Measurements from ENCODE around the gene ZNF813. TPM values are rescaled to one million over a fixed set of nuclear protein-coding genes. Genes with fewer than 3 reads are reported as not detected.
"Not testable (repeated sequence)": the region's sequence is repeated elsewhere in the genome, so short reads cannot be mapped to it uniquely, and the experiment has no call there.

Gene ZNF813
- total RNA-seq, 1 experiment from 2014 or later, result not detected

GRCh38 chr19:53492153-53492552 is 24.6 kb downstream of the ZNF813 start:
- Histone ChIP-seq H3K9ac (ENCODE audit: low read length) (no peak overlapping the region), H3K36me3 (ENCODE audit: control insufficient read depth in 1 of 2, insufficient read depth in 2 of 2, low read length in 2 of 2) (no peaks in the 10 kb centered on the region), H3K9me3 (ENCODE audit: control insufficient read depth in 1 of 2, insufficient read depth in 1 of 2, low read depth in 1 of 2, low read length in 2 of 2) (peaks cover 0 to 11% of the 10 kb centered on the region in 2 experiments; a peak in 2 of 4 replicates), H3K9me2 (ENCODE audit: insufficient read depth) (no peaks in the 10 kb centered on the region), H3K79me2 (ENCODE audit: insufficient read depth, low read length) (no peaks in the 10 kb centered on the region), H3K27me3 (ENCODE audit: insufficient read depth, low read length) (no peaks in the 10 kb centered on the region), H3K4me2 (ENCODE audit: low read length) (no peak overlapping the region), H2AFZ (ENCODE audit: low read depth, low read length, poor library complexity, severe bottlenecking) (no peak overlapping the region), H3K27ac (ENCODE audit: low read depth, low read length) (no peak overlapping the region), H4K20me1 (ENCODE audit: insufficient read depth) (no peaks in the 10 kb centered on the region), H3K4me3 (replicated peaks in 1 of 2; ENCODE audit: low read depth in 1 of 2, low read length in 2 of 2) (no peak overlapping the region), H3K4me1 (ENCODE audit: control insufficient read depth in 1 of 2, insufficient read depth in 2 of 2, low read length in 2 of 2) (no peaks in the 10 kb centered on the region)
- DNase-seq (ENCODE audit: low read depth, low spot score) (no peak), ATAC-seq (no peak)
- POLR2A ChIA-PET, result no interaction called here
- RAD21 ChIA-PET (ENCODE audit: low non-redundant PET in 1 of 2, low total read pairs in 2 of 2, uncharacterized antibody in 2 of 2, unreplicated experiment in 2 of 2), result no interaction called here
- no TSS peak for BruUV-seq (replicated peaks)
- CTCF ChIA-PET, result no interaction called here
- TF ChIP-seq REST (IDR thresholded peaks at IDR 0.05; ENCODE audit: low read depth) (no peak), EGR1 (IDR thresholded peaks at IDR 0.05; ENCODE audit: low read depth) (no peak), POLR2A (IDR thresholded peaks at IDR 0.05; ENCODE audit: borderline replicate concordance, extremely low read depth, insufficient read depth, insufficient read length) (no peak), CEBPB (IDR thresholded peaks at IDR 0.05; ENCODE audit: low read depth) (no peak), YY1 (IDR thresholded peaks at IDR 0.05; ENCODE audit: extremely low read depth, insufficient replicate concordance, low read depth, low read length) (no peak), CBX3 (IDR thresholded peaks at IDR 0.05; ENCODE audit: low read depth) (no peak), ZBTB33 (IDR thresholded peaks at IDR 0.05; ENCODE audit: extremely low read depth, insufficient replicate concordance, low read length) (no peak), POLR2AphosphoS5 (IDR thresholded peaks at IDR 0.05; ENCODE audit: low read depth, low read length) (no peak), TCF7L2 (IDR thresholded peaks at IDR 0.05; ENCODE audit: borderline replicate concordance, extremely low read depth, insufficient read depth, insufficient read length) (no peak), SIN3A (IDR thresholded peaks at IDR 0.05; ENCODE audit: low read depth) (no peak), ELF1 (IDR thresholded peaks at IDR 0.05; ENCODE audit: borderline replicate concordance, low read depth) (no peak), SRF (IDR thresholded peaks at IDR 0.05; ENCODE audit: low read depth) (no peak)
- intact Hi-C loops (cut with micrococcal nuclease), result no loop called here

GRCh38 chr19:53497311-53498023 is 29.9 kb downstream of the ZNF813 start:
- BruUV-seq (replicated peaks); DNase-seq (ENCODE audit: low read depth, low spot score); ATAC-seq; CTCF ChIA-PET; H3K27me3 ChIP-seq (ENCODE audit: insufficient read depth, low read length); RAD21 ChIA-PET (ENCODE audit: low non-redundant PET in 1 of 2, low total read pairs in 2 of 2, uncharacterized antibody in 2 of 2, unreplicated experiment in 2 of 2); H4K20me1 ChIP-seq (ENCODE audit: insufficient read depth); POLR2A ChIA-PET; H3K27ac ChIP-seq (ENCODE audit: low read depth, low read length); H3K4me2 ChIP-seq (ENCODE audit: low read length); H3K9me2 ChIP-seq (ENCODE audit: insufficient read depth); H3K79me2 ChIP-seq (ENCODE audit: insufficient read depth, low read length); H2AFZ ChIP-seq (ENCODE audit: low read depth, low read length, poor library complexity, severe bottlenecking); H3K36me3 ChIP-seq (ENCODE audit: control insufficient read depth in 1 of 2, insufficient read depth in 2 of 2, low read length in 2 of 2); intact Hi-C loops (cut with micrococcal nuclease); H3K4me1 ChIP-seq (ENCODE audit: control insufficient read depth in 1 of 2, insufficient read depth in 2 of 2, low read length in 2 of 2); H3K4me3 ChIP-seq (replicated peaks in 1 of 2; ENCODE audit: low read depth in 1 of 2, low read length in 2 of 2); H3K9ac ChIP-seq (ENCODE audit: low read length): not testable (repeated sequence)
- H3K9me3 ChIP-seq (ENCODE audit: control insufficient read depth in 1 of 2, insufficient read depth in 1 of 2, low read depth in 1 of 2, low read length in 2 of 2), result peaks cover 0 to 11% of the 10 kb centered on the region in 2 experiments; a peak in 2 of 4 replicates
